H1 (cell line): ENCODE data around the gene SLC9C2.
"Not testable (repeated sequence)": the region's sequence is repeated elsewhere in the genome, so short reads cannot be mapped to it uniquely, and the experiment has no call there.

Source experiments
- GTF2F1 ChIP-seq: IDR thresholded peaks from 2 replicates; pipeline ENCODE4 v1.6.1; 2012; ENCODE audit warnings: low read depth, low read length, improper control_type of control experiment, borderline replicate concordance
- RAD21 ChIP-seq, 2 experiments: IDR thresholded peaks in 1 of 2; conservative IDR thresholded peaks in 1 of 2; 2 replicates each; pipeline ENCODE4 v1.6.1; 2011; ENCODE audit warnings: low read depth in 2 of 2, low read length in 2 of 2, improper control_type of control experiment in 1 of 2, inconsistent platforms in 1 of 2, mild to moderate bottlenecking in 1 of 2, moderate library complexity in 1 of 2

DNA sequence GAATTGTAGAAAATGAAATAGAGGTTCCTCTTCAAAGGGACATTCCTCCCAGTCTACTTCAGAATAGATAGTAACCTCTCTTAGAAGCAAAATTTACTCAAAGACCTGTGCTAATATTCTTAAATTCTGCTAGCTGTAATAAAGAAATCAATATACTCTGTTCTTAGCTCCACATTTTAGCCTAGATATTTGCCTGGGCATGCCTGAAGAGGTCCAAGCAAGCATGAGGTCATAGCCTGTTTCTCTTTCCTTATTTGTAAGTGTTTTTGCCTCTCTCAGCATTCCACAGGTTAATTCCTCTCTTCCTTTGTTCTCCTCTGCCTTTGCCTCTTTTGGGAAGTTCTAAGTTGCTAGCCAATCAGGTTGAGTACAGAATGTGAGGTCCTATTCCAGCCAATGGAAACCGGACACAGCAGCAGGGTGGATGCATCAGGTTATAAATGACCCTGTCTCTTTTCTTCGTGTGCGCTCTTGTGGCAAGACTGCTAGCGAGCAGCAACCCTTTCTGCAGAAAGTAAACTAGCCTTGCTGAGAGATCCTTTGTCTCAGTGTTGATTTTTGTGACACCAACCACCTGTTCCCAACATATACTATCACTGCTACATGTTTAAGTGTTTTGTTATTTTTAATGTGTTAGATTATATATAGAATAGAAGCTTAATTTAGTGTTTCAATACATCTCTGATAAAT lies 39.7 kb upstream of the SLC9C2 start:
- not testable (repeated sequence) for TF ChIP-seq GTF2F1; RAD21 (IDR thresholded peaks at IDR 0.05 in 1 of 2, conservative IDR thresholded peaks at IDR 0.05 in 1 of 2; ENCODE audit: low read depth in 2 of 2, low read length in 2 of 2)
